Keratinocyte (primary cell): ENCODE results near the gene PRUNE1. TPM values are rescaled to one million over a fixed set of nuclear protein-coding genes. Genes with fewer than 3 reads are reported as not detected.

Source experiments
- DNase-seq: peaks from one replicate; pipeline ENCODE4 v3.0.0-alpha.2; 2011; ENCODE audit warnings: low read depth, missing footprints, low spot score
- FAIRE-seq: peaks from 2 replicates; lab custom pipeline; 2011; peaks lifted over from hg19 to GRCh38; lab: Jason Lieb, UNC
- H2AFZ ChIP-seq: 2 replicates; pipeline ENCODE4 v1.6.0; 2012; ENCODE audit warnings: low read length, control low read depth, inconsistent platforms; ENCODE audit not compliant: control insufficient read depth
- H3K27ac ChIP-seq: 2 replicates; pipeline ENCODE4 v1.5.1; 2011; ENCODE audit warnings: low read length; ENCODE audit not compliant: control insufficient read depth, insufficient read depth
- H3K27me3 ChIP-seq: 3 replicates; pipeline ENCODE4 v1.6.0; 2011; ENCODE audit warnings: low read length; ENCODE audit not compliant: control insufficient read depth, insufficient read depth; ENCODE audit errors: extremely low read depth
- H3K36me3 ChIP-seq, 2 experiments: 2 replicates in 1 of 2; 3 replicates in 1 of 2; pipeline ENCODE4 v1.5.1; 2011; ENCODE audit warnings: low read length in 2 of 2, mild to moderate bottlenecking in 1 of 2; ENCODE audit not compliant: control insufficient read depth in 2 of 2, insufficient read depth in 2 of 2; ENCODE audit errors: extremely low read depth in 1 of 2
- H3K4me1 ChIP-seq: 3 replicates; pipeline ENCODE4 v1.5.1; 2011; ENCODE audit warnings: low read length; ENCODE audit not compliant: control insufficient read depth, insufficient read depth; ENCODE audit errors: extremely low read depth
- H3K4me2 ChIP-seq: 3 replicates; pipeline ENCODE4 v1.6.0; 2011; ENCODE audit warnings: low read depth, low read length; ENCODE audit not compliant: control insufficient read depth, insufficient read depth; ENCODE audit errors: extremely low read depth
- H3K4me3 ChIP-seq, 3 experiments: fragments of 200-600 bp in 1 of 3; sonication (generic) in 1 of 3; 2 replicates in 2 of 3; 3 replicates in 1 of 3; pipeline ENCODE4 v1.5.1; 2011 to 2016; ENCODE audit warnings: low read length in 3 of 3, mild to moderate bottlenecking in 3 of 3, control low read depth in 2 of 3, inconsistent platforms in 1 of 3, low read depth in 1 of 3, mixed read lengths in 1 of 3, mixed run types in 1 of 3, moderate library complexity in 1 of 3; ENCODE audit not compliant: control insufficient read depth in 2 of 3, insufficient read depth in 2 of 3; ENCODE audit errors: extremely low read depth in 1 of 3
- H3K79me2 ChIP-seq: 2 replicates; pipeline ENCODE4 v1.6.0; 2012; ENCODE audit warnings: low read length; ENCODE audit not compliant: control insufficient read depth, insufficient read depth
- H3K9ac ChIP-seq: 3 replicates; pipeline ENCODE4 v1.6.0; 2011; ENCODE audit warnings: low read length; ENCODE audit not compliant: control insufficient read depth, insufficient read depth; ENCODE audit errors: extremely low read depth
- H3K9me1 ChIP-seq: 3 replicates; pipeline ENCODE4 v1.6.0; 2011; ENCODE audit warnings: low read length; ENCODE audit not compliant: control insufficient read depth, insufficient read depth; ENCODE audit errors: extremely low read depth
- H3K9me3 ChIP-seq: 2 replicates; pipeline ENCODE4 v1.5.1; 2012; ENCODE audit warnings: low read depth, low read length; ENCODE audit not compliant: control insufficient read depth
- H4K20me1 ChIP-seq: 3 replicates; pipeline ENCODE4 v1.6.0; 2011; ENCODE audit warnings: low read length; ENCODE audit not compliant: control insufficient read depth, insufficient read depth; ENCODE audit errors: extremely low read depth
- CTCF ChIP-seq, 3 experiments: IDR thresholded peaks in 1 of 3; conservative IDR thresholded peaks in 1 of 3; optimal IDR thresholded peaks in 1 of 3; 2 replicates in 2 of 3; 3 replicates in 1 of 3; pipeline versions ENCODE3 to v1.5.1; 2011; ENCODE audit warnings: low read length in 3 of 3, mild to moderate bottlenecking in 3 of 3, moderate library complexity in 2 of 3, control low read depth in 1 of 3, inconsistent platforms in 1 of 3; ENCODE audit not compliant: insufficient read depth in 2 of 3; ENCODE audit errors: extremely low read depth in 1 of 3
- EZH2 ChIP-seq: IDR thresholded peaks from one replicate; pipeline ENCODE4 v1.6.1; 2012; ENCODE audit warnings: inconsistent platforms, mild to moderate bottlenecking, low read length, moderate library complexity
- dilution Hi-C: fragments of 300-500 bp; cut with MboI; formaldehyde crosslinking; loops from one replicate; pipeline ENCODE4 v1.7.0; 2020; ENCODE audit warnings: low sequenced_read_pairs; ENCODE audit not compliant: extremely low pct_ligation_motif_present
- polyA plus RNA-seq, 5 experiments: library from polyadenylated mRNA; depleted of rRNA in 3 of 5; stranded (reverse) in 3 of 5; stranded (forward) in 1 of 5; unstranded in 1 of 5; fragments of >200 nt; gene quantifications; 1 replicate in 1 of 5; 2 replicates in 3 of 5; 3 replicates in 1 of 5; pipeline versions ENCODE4 v1.2.1 to v1.2.3, GENCODE V29; 2011 to 2012; ENCODE audit warnings: missing spikeins in 2 of 5, low read depth in 1 of 5, low replicate concordance in 1 of 5

The PRUNE1 gene
- polyA plus RNA-seq, 1 donor (not counting 4 experiments of a cell fraction or from before 2014, with no cell fraction given) = 15.4 TPM

GRCh38 chr1:151069103-151069486, 60.8 kb downstream of the PRUNE1 start:
- Histone ChIP-seq H4K20me1 (no peaks in the 10 kb centered on the region), H2AFZ (no peak overlapping the region), H3K9me1 (no peaks in the 10 kb centered on the region), H3K27ac (no peak overlapping the region), H3K27me3 (no peaks in the 10 kb centered on the region), H3K79me2 (no peaks in the 10 kb centered on the region), H3K4me3 (no peak overlapping the region), H3K36me3 (peaks cover 0 to 2% of the 10 kb centered on the region in 2 experiments), H3K9ac (no peak overlapping the region), H3K4me2 (no peak overlapping the region), H3K9me3 (no peaks in the 10 kb centered on the region), H3K4me1 (peaks cover 4% of the 10 kb centered on the region)
- no peak for DNase-seq
- TF ChIP-seq EZH2 = no peak
- no peak for TF ChIP-seq CTCF (optimal IDR thresholded peaks at IDR 0.05 in 1 of 3, IDR thresholded peaks at IDR 0.05 in 1 of 3, conservative IDR thresholded peaks at IDR 0.05 in 1 of 3; ENCODE audit: extremely low read depth in 1 of 3, insufficient read depth in 2 of 3, low read length in 3 of 3)
- dilution Hi-C loops = no loop called here
- no peak for FAIRE-seq

GRCh38 chr1:151070474-151071276, 62.4 kb downstream of the PRUNE1 start, which contains the start of gene GABPB2:
Gene GABPB2 (plus strand): TSS chr1:151070761. CDS start chr1:151088190, 17,429 bp downstream.
- peak within 1 kb of the TSS; percentile 77 for H3K9ac ChIP-seq
- no peaks in the 10 kb centered on the region for H3K9me3 ChIP-seq
- no peak for TF ChIP-seq EZH2
- peak; percentile 68 to 98 (median 90) for TF ChIP-seq CTCF (optimal IDR thresholded peaks at IDR 0.05 in 1 of 3, IDR thresholded peaks at IDR 0.05 in 1 of 3, conservative IDR thresholded peaks at IDR 0.05 in 1 of 3; ENCODE audit: extremely low read depth in 1 of 3, insufficient read depth in 2 of 3, low read length in 3 of 3)
- H4K20me1 ChIP-seq = no peaks in the 10 kb centered on the region
- H2AFZ ChIP-seq = peak within 1 kb of the TSS; percentile 76
- peak within 1 kb of the TSS; percentile 67 to 89 (median 85) for H3K4me3 ChIP-seq
- H3K9me1 ChIP-seq = no peaks in the 10 kb centered on the region
- no peaks in the 10 kb centered on the region for H3K27me3 ChIP-seq
- DNase-seq (no peak), FAIRE-seq (no peak)
- no peaks in the 10 kb centered on the region for H3K79me2 ChIP-seq
- peak within 1 kb of the TSS; percentile 95 for H3K4me2 ChIP-seq
- peaks cover 4% of the 10 kb centered on the region for H3K4me1 ChIP-seq
- dilution Hi-C loops = no loop called here
- peaks cover 0 to 2% of the 10 kb centered on the region in 2 experiments for H3K36me3 ChIP-seq
- H3K27ac ChIP-seq = peak within 1 kb of the TSS; percentile 79
